GM19193 (cell line): ENCODE measurements around the gene CCDC61.

Source experiments
- POLR2A ChIP-seq: IDR thresholded peaks from 4 replicates; pipeline ENCODE4 v1.6.1; 2011; ENCODE audit not compliant: insufficient read depth, insufficient read length; ENCODE audit errors: extremely low read depth

CCDC61 gene

DNA sequence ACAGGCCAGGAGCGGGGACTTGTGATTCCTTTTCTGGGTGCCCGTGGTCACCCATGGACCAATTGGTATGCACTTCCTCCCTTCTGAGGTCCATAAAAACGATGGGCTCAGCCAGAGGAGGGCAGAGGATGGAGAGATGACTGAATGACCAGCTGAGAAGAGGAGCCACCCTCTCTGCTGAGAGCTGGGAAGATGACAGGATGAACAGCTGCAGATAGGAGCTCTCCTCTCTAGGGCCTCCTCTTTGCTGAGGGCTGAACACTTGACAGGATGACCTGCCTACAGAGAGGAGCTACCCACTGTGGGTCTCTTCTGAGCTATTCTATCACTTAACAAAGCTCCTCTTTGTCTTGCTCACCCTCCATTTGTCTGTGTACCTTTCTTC is 41.5 kb downstream of the CCDC61 start:
- no peak for TF ChIP-seq POLR2A

DNA sequence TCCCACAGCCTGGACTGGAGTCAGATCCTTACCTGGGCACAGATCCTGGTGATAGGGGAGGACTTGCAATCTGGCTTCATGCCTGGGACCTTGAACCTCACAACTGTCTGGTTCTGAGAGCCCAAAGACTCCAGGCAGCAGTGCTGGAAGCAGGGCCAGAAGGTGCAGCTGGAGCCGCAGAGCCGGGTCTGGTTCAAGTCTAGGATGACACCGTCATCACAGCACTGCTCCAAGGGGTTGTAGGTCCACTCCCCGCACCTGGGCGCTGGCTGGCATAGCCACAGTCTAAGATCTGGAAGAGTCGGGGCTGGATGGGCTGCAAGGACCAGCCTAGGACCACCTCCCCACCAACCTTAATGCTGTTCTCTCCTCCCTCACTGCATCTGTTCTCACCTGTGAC is 44.9 kb downstream of the CCDC61 start:
- no peak for TF ChIP-seq POLR2A

DNA sequence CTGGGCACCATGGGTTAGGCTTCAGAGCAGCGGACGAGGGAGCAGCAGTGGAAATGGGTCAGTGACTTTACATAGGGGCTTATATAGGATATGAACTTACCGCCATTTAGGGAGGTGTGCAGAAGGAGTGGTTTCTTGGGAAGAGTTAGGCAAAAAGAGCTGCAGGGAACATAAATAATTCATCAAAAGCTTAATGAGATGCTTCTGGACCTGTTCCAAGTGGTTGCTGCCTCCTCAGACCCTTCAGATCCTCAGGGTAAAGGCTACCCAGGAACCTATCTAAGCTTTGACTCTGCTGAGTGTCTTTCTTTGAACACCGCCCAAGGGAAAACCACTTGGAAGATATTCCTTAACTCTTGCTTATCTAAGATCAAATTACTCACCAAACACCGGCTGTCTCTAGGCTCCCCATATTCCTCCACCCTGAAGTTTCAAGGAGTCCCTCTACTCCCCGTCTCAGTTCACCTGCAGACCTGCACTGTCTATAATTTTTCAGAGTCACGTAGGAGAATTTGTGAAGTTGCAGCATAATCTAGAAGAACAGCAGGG is 45.8 kb downstream of the CCDC61 start, which contains the start of gene IGFL4:
IGFL4 (minus strand) TSS at position 51 of the 549 bp plus-strand sequence; CDS start at position 11, 40 bp downstream.
- no peak for TF ChIP-seq POLR2A

DNA sequence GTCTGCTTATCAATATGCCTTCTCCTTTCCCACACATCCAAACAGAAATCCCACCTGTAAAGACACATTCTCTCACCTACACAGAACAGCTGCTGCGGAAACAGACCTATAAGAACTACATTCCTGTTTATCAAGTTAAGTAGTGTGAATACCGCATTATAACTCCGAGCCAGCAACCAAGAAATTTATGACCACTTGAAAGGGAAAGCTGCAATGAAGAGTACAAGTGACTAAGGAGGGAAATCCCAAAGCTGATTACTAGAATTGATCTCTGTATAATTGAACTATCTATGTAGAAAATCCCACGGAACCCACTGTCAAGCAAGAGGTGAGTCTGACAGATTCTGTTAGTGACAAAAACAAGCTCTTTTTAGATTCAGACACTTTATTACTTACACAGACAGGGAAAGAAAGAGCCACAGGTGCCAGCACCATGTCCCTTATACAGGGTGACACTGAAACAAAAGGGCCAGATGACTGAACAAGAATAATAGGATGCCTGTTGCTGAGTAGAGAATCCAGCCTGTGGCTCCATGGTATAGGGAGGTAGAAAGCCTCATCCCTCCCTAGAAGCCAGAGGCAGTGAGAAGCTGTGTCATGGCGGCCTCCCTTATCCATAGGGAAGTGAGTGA is 47.1 kb downstream of the CCDC61 start:
- no peak for TF ChIP-seq POLR2A

DNA sequence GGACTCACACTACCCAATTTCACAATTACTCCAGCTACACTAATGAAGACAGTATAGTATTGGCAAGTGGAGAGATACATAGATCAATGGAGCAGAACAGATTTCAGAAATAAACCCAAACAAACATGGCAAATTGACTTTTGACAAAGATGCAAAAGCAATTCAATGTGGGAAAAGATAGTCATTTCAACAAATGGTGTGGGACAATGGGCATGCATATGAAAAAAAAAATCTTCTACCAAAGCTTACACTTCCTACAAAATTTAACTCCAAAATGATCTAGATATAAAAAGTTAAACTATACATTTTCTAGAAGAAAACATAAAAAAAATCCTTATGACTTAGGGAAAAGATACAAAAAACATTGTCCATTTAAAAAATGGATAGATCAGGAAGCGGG is 48.3 kb downstream of the CCDC61 start:
- no peak for TF ChIP-seq POLR2A

DNA sequence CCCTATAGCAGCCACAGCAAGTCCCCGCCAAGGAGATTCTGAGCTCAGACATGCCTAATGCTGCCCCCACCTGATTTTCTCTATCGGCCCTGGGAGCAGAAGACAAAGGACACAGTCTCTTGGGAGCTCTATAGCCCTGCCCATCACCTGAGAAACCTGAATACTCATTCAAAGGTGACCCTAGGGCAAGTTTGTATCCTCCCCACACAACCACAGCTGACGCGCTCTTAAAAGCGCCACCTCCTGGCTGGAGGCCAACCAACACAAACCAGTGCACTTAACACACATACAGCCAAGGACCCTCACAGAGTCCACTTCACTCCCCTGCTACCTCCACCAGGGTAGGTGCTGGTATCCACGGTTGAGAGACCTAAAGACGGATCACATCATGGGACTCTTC is 54.3 kb downstream of the CCDC61 start:
- no peak for TF ChIP-seq POLR2A

DNA sequence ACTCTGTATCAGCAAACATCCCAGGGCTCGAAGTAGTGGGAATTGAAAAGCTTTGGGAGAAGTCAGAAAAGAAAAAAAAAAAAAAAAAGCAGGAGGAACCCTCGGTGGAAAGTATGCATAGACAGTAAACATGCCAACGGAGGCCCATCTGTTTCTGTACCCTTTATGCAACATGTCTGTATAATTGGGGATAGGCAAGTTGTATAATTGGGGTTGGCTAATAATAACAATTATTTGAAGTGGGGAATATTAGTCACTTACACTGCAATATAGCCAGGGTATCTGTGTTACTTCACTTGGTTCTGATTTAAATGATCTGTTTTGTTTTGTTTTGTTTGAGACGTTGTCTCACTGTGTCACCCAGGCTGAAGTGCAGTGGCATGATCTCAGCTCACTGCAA is 57.6 kb downstream of the CCDC61 start:
- TF ChIP-seq POLR2A: no peak

DNA sequence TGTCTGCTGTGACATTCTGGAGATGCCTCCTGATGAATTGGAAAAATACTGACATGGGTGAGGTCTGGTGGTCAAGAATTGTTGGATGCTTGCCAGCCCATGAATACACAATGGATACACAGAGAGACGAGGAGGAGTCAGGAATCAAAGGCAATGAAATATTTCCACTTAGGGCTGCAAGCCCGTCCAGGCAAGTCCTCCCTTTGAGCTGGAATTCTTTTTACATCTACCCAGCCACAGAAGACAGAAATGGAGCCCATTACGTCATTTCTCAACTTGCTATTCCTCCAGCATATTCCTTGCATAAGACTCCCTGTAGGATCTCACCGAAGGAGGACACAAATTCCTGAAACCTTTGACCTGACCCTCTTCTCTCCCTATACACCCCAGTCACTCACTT is 61.3 kb downstream of the CCDC61 start:
- no peak for TF ChIP-seq POLR2A

DNA sequence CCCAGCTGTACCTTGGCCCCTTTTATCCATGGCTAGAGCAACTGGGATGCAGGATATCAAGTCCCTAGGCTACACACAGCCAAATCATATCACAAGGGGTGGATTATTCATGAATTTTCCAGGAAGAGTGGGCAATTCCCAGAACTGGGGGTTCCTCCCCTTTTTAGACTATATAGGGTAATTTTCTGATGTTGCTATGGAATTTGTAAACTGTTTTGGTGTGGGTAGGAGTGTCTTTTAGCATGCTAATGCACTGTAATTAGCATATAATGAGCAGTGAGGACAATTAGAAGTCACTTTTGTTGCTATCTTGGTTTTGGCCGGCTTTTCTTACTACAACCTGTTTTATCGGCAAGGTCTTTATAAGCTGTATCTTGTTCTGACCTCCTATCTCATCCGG is 63.5 kb downstream of the CCDC61 start:
- no peak for TF ChIP-seq POLR2A

DNA sequence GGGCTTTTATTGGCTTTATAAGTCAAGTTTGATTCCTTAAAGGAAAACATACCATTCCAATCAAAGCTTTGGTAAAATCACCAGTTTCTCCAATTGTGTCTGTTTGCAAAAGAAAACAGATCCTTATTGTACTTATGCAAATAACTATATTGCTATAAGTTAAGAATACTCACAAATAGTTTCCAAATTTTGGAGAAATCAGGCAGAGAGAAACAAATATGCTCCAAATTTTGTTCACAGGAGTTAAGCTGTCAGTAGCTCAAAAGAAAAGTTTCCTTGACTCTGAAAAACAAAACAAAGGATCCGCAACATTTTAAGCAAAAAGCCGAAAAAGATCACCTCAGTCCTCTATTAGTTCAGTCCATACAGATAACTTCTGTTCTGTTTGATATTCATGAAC is 64.7 kb downstream of the CCDC61 start:
- TF ChIP-seq POLR2A: no peak

DNA sequence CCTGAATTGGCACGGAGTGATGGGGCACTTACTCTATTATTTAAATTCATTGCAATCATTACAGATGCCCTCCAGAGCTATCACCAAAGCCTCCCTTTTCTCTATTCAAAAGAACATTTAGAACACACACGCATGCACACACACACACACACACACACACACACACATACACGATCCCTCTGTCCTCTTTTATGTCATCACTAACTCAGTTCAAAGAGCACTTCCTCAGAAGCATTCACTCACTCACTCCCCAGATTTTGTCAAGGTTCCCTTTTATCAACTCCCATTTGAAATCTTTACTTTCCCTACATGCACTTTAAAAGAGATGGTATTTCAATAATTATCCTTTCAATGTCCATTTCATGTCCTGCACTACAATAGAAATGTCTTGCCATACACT is 67.9 kb downstream of the CCDC61 start:
- TF ChIP-seq POLR2A: no peak

DNA sequence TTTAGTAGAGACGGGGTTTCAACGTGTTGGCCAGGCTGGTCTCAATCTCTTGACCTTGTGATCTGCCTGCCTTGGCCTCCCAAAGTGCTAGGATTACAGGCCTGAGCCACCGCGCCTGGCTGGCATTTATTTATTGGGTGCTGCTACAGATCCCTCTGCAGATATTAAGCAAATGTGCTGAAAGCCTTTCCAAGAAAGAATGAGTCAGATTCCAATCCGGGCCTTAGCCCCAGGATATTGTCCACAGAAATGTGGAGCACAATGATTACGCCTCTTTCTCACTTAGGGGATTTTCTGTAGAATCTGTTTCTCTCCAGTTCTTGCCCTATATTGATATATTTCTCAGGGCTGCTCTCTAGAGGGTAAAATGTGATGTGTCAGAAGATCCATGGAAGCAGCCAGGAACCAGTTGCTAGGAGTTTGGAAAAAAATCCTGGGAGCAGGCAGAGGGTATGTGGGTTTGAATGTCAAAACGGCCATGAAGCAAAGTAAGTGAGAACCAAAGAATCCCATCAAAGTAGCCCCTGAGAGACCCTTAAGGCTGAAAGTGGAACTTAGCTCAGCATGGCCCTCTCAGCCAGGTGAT is 70.3 kb downstream of the CCDC61 start:
- no peak for TF ChIP-seq POLR2A

DNA sequence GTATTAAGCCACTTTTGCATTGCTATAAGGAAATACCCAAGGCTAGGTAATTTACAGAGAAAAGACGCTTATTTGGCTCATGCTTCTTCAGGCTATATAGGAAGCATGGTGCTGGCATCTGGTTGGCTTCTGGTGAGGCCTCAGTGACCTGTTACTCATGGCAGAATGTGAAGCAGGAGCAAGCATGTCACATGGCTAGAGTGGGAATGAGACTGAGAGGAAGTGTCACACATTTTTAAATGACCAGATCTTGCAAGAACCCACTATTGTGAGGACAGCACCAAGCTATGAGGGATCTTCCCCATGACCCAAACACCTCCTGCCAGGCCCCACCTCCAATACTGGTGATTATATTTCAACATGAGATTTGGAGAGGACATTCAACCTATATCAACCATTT is 71.2 kb downstream of the CCDC61 start:
- no peak for TF ChIP-seq POLR2A

DNA sequence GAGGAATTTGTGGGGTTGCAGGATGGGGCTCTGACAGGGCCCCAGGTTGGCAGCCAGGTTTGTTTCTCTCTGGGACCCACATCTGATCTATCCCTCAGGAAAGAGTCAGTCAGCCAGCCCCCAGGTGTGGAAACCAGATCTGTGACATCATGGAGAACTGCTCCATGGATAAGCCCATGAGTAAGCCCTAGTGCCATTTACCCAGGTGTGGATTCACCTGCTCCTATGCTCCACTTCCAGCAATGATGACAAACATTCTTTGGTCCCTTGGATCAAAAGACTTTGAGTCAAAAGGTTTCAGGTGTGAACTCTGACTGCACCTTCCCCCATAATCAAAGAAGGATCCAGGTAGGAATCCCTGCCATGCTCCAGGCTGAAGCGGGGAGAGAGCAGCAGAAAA is 72.4 kb downstream of the CCDC61 start:
- TF ChIP-seq POLR2A: no peak
